GM19372 (cell line): ENCODE measurements around the gene AMZ1.
"Not testable (repeated sequence)": the region's sequence is repeated elsewhere in the genome, so short reads cannot be mapped to it uniquely, and the experiment has no call there.

Experiments
- ATAC-seq: cut with Tn5 transposase; IDR thresholded peaks from one replicate; pipeline ENCODE4 v1.9.1; 2021; ENCODE audit warnings: mild to moderate bottlenecking, low read depth, moderate library complexity; ENCODE audit not compliant: unreplicated experiment

Gene AMZ1

DNA sequence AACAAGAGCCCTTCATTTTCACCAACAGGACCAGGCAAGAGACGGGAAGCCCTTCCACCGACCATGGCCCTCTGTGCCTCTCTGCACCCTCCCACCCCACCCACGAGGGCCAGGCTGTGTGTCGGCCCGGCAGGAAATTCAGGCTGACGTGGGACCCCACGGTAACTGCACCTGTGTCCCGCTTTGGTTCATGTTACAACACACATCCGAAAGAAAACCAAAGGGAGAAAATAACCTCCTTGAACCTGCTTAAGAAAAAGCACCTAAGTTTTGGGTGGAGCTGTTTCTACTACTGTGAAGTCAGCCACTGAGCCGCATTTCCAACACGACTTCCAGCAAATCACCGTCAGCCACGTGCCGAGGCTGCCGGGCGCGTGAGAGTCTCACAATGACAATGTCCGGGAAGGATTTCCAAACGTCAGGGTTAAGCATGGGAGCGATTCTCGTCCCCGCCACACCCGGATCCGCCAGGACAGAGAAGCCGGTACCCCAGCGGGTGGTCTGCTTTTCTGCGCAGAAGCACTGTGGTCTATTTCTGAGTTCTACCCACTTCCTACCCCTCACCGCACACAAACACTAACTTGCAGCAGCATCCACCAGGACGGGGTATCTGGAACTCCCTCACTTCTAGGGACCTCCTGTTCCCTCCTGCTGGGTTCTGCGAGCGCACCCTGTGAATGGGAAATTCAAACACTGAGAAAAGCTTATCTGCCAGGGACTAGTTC is 36.6 kb downstream of the AMZ1 start:
- ATAC-seq, result no peak

DNA sequence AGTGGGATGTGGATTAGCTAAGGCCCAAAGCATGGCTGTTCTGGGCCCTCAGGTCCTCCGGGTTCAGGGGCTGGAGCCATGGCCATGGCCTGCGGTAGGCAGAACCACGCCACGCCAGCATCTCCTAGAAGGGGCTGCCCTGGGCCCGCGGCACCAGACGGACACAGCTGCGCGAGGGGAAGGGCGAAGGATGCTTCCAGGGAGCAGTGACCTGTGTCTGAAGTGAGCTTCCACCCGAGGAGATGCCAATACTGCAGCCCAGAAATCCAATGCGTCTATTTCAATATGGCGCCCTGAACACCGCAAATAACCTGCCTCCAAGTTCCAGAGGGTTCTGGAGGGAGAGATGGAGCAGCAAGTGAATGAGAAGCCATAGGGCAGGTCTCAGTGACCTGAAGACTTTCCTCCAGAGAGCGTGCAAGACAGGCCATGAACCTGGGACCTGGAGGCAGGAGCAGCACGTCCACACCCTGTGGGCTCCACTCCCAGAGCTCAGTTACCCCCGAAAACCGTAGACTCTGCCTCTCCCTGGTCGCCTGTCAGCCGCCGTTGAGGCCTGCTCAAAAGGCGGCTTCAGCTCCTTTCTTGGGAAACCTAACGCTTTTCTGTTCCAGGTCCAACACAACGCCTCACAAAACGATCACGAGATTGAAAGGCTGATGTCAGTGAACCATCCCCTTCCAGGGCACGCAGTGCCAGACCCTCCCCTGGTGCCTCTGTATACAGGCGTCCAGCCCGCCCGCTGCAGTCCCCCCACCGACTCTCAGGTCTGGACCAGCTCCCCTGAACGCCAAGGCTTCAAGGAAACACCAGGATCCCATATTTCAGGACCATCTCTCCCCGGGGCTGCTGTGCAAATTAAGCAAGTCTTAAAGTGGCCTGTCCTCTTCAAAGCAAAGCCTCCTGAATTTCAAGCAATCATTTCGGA is 37.4 kb downstream of the AMZ1 start:
- ATAC-seq, result no peak

DNA sequence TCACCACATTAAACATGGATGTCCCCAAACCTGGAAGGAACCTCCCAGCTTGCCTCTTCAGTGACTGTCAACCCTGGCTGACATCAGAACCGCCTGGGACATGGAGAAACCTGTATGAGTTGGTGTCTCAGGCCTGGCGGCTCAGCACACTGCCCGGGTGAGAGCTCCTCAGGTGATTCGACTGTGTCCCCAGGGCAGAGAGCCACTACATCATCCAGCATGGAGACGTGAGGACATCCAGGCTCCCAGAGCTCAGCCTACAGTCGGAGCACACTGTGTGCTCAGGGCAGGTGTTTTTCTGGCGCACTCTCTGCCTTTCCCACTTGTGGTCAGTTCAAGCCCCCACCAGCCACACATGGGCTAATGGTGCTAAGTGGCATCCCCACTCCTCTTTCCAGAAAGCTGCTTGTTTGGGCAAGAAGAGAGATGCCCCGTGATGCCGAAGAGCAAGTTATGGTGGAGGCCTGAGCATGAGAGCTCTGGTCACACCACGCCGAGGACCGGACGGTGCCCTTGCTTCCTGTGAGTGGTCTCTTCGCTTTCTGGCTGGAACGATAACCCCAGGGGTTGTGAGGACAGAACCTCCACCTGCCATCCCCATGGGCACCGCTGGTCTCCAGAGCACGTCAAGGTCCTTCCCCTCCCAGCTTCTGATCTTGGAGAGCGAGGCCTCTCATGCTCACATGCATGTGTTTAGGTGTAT is 38.5 kb downstream of the AMZ1 start:
- ATAC-seq, result no peak

DNA sequence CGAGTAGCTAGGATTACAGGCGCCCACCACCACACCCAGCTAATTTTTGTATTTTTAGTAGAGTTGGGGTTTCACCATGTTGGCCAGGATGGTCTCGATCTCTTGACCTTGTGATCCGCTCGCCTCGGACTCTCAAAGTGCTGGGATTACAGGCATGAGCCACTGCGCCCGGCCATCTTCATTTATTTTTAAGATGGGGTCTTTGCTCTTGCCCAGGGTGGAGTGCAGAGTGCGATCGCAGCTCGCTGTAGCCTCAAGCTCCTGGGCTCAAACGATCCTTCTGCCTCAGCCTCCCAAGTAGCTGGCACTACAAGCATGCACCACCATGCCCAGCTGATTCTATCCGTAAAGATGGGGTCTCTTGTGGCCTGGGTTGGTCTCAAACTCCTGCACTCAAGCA is 39.2 kb downstream of the AMZ1 start:
- not testable (repeated sequence) for ATAC-seq

DNA sequence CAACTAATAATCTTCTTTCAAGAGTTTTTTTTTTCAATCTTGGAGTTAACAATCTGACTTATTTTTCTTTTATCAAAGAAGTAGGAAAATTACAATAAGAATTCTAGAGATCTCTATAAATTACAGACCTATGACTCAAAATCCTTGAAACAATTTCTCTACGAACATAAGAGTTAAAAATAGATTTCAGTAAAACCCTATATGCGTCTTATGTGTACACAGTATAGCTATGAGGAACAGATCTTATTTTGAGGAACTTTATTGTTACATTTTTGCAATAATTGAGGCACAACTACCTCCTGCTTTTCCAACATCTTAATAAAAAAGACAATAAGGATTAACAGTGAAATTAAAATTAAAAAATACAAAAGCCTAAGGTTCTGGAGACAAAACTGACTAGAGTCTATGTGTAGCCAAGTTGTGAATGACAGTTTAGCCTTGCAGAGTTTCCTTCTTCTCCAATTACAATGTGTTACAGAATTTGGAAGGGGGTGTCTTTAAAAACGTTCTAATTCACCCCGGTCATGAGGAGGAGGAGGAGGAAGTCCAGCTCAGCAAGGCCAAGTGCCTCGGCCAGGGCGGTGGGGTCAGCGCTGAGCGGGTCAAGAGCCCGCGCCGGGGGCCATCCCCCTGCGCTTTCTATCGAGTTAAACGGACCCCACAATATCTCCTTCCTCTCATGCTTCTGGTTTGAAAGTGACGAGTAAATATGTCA is 40.5 kb downstream of the AMZ1 start:
- no peak for ATAC-seq

DNA sequence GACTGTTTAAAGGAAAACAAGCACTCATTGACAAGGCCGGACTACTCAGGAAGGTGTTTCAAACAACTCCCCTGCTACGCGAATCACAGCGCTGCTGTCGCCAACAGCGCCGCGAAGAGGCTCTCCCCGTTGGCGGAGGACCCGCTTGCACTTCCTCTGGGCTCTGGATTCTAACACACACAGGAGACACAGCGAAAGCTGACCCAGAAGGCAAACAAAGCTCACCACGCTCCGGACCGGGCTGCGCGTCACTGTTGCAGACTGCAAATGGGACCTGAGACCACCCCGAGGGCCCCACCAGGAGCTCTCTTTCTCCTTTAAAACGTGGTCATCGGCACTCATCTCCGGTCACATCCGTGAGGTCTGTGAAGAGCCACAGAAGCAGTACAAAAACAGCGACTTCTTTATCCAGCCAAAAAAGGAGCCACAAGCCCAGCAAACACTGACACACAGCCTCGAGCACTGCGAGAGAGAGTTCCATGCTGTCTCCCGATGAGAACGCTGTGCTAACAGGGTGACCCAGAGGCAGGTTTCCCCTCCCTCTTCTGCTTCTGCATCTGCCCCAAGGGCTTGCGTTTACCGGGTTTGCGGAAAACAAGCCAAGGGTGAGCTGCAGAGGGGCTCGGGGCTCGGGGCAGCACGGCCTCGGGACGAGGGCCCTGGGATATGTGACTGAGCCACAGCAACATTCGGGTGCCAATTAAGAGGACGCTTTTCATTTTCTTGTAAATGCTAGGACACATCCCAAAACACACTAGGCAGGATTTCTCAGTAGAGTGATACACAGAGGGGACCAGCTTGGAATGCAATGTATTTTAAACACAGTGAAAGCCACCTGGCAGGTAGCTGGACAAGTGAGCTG is 41.3 kb downstream of the AMZ1 start:
- ATAC-seq, result no peak

DNA sequence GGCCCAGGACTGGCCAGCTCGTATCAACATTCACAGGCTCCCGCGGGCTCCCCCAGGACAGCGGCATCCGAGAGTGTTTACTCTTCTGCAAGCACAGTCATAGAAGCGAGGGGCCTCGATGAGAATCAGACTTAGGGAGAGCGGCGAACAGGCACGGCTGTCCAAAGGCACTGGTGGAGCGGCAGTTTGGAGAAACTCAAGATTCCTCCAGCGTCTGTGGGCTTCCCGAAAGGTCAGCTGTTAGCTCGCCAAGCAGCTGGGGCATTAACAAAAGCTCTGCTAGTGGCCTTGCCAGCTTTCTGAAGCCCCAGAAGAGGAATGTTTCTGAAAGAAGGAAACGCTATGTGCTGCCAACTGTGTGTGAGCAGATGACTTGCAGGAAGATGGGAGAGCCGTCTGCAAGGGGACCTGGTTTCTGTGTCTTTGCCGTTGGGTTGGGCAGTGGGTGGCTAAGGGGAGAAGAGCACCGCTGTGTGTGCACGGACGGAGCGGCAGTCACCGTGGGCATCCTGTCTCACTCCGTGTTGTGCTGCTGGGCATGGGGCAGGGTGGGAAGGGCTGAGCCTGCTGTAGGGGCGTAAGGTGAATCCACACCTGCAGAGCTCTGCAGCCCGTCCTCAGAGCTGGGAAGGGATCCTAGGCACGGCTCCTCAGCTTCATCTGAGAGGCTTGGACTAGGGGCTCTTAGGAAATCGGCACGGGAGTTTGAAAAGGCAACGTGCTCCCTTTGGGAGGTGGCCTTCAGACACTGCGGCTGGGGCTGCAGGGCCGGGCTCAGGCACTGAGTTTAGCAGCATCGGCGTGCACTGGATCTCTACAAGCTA is 42.1 kb downstream of the AMZ1 start:
- no peak for ATAC-seq

DNA sequence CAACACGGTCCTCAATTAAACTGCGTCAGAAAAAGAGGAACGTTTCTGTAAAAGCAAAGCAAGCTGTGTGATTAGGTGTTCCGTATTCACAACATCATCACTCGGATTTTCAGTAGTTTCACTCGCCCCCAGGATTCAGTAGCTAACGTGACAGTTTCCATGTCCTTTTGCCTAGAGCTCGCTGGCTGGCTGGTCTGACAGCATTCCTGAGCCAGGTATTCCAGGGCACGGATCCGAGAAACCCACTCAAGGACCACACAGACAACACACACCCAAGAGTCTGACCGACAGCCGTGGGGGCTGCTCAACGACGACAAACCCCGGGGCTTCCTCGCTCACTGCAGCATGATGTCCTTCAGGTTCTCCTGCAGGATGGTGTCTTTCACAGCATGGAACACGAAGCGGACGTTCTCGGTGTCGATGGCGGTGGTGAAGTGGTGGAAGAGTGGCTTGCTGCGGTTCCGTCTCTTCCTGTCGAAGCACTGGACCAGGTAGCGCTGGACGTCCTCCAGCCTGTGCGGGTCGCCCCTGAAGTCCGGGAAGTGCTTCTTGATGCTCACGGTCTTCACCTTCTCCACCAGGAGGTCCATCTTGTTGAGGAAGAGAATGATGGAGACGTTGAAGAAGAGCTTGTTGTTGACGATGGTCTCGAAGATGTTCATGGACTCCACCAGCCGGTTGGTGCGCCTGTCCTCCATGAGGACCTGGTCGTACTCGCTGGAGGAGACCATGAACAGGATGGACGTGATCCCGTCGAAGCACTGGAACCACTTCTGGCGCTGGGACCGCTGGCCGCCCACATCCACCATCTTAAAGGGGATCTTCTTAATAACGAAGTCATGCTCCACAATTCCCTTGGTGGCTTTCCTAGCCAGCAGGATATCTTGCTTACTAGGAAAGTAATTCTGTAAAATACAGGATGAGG is 43.1 kb downstream of the AMZ1 start:
- ATAC-seq, result no peak

DNA sequence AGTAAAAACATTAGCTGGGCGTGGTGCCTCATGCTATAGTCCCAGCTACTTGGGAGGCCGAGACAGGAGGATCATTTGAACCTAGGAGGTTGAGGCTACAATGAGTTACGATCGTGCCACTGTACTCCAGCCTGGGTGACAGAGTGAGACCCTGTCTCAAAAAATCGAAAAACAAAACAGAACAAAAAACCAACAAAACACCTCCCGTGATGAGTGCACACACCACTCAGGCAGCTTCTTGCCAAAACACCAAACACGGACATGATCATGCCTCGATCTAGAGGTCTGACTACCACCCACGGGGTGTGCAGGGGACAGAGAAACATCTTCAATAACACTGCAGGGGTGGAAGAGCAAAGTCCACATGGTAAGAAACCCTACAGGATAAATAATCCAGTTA is 44.4 kb downstream of the AMZ1 start:
- no peak for ATAC-seq

DNA sequence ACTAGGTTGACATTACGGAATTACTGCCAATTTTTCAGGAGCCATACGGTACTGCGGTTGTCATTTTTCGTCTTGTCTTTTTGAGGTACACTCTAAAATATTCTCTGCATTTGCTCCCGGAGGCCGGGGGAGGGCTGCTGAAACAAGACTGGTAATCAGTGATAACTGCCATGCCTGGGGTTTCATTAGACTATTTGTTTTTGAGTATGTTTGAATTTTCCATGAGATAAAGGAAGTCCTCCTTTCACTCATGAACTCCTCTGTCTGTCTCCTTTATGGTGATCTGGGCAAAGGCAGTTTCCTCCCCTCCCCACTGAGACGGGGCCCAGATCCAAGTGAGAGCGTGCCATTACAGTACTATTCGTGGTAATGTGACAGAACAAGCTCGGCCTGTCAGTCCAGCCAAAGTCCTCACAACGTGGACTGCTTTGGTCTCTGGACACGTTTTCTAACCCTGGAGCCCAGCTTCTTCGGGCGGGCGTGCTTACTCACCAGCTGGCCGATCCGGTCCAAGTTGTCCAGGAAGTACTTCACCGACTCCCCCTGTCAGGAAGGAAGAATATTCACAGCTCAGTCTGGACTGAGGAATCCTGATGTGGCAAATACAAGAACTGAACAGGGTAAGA is 45.1 kb downstream of the AMZ1 start:
- no peak for ATAC-seq

DNA sequence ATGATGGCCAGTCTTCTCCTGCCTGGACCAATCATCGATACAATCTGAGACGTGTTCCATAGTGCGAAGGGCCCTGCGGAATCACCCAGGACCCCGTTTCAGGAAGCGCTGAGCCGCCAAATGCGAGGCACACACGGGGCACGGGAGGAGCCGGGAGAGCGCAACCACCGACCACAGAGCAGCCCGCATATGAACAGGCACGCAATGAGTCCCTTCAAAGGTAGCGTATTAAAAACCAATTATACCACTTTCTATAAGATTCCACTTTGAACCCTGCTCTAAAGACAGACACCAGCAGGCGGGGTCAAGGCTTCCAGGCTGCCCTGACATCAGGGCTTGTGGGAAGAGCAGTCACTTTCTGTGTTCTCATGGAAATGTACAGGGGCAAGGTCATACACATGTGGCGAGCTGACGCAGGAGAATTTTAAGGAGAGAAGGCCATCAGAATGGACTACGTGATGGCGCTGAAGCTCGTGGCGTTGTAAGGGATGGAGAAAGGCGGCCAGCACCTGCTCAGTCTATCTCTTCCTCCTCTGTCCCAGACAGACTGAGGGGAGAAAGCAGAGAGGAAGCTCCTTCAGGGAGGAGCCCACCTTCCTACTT is 46.2 kb downstream of the AMZ1 start:
- ATAC-seq, result no peak

DNA sequence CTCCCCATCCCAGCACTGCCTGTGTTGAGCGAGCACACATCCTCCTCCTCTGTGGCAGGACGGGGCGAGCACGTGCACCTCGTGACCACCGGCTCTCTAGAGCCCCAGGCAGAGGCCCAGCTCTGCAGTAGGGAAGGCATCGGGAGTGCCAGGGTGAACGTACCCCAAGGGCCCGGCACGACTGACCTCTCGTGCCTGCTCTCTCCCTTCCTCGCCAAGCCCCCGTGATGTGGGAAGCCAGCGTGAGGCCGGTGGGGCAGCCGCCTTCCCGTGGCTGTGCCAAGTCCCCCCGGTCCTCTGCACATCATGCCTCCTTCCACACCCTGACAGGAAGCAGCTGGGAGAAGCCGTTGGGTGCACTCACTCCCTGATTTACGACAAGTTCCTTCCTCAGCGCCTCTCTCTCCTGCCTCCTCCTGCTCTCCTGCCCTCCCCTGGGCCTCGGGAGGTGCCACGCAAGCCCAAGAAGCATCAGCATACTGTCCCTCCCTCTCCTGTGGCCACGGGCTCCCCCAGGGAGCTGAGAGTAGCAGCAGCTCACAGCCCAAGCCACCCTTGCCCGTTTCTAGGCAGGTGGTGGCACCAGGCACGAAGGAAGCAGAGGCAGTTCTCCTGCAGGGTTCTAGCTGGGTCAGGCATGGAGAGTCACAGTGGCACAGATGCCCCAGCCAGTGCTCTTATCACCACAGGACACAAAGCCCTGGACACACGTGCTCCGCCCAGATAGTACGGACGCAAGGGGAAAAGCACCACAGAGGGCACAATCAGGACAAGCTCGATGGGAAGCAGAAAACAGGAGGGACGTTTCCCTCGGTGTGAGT is 47.0 kb downstream of the AMZ1 start:
- ATAC-seq, result no peak

DNA sequence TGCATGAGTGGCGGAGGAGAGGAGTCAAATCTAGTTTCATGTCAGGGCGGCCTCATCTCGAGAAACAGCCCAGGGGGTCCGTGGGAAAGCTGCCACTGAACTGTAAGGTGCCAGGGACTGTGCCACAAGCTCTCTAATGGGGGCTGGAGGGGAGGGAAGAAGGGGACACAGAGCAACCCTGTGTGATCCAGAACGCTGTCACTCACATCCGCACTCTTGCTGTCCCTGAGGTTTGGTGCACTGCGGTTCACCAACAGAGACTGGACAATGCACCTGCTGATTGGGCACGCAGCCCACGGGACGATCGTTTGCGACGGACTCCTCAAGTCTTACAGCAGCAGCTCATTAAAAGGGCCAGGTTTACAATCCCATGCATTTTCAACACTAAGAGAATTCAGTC is 47.7 kb downstream of the AMZ1 start:
- ATAC-seq, result no peak

DNA sequence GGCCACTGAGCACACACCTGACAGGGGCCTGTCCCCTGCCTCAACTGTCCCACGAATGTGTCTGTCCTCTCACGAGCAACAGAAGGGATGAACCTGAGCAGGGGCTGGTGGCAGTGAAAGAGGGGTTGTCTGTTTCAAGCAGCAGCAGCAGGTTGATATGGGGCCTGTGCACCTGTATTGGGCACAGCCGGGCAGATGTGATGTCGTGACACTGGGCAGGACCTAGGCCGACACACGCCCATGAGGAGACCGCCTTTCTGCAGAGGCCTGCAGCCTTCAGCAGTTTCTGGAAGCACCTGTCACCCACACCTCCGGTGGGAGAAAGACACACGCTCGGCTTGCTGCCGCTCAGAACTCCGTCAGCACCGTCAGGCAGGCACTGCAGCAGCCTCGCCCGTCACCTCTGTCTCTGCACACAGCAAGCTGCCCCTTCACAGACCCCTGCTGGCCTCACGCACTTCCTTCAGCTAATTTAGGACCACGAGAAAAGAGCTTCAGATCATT is 48.5 kb downstream of the AMZ1 start:
- ATAC-seq, result no peak

DNA sequence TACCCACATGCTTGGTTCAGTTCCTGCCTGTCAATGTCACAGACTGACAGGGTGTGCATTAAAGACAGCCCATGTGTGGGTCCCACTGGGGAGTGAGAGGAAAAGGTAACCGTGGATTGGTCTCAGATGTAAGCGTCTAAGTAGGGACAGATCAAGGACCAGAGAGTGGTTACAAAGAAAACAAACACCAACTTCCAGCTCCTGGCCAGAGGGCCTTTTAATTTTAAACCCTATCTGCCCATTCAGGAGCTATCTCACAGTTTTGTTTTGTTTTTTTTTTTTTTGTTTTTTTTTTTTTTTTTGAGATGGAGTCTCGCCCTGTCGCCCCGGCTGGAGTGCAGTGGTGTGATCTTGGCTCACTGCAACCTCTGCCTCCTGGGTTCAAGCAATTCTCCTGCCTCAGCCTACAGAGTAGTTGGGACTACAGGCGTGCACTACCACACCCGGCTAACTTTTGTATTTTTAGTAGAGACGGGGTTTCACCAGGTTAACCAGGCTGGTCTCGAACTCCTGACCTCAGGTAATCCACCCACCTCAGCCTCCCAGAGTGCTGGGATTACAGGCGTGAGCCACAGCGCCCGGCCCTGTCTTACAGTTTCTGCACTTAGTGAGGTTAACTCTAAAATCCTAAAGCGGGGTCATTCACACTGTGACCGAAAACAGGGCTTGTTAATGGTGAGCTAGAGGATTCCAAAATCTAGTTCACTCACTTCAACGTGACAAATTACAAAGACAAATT is 49.2 kb downstream of the AMZ1 start:
- not testable (repeated sequence) for ATAC-seq
